ENCODE data around the gene CADPS.

DNA sequence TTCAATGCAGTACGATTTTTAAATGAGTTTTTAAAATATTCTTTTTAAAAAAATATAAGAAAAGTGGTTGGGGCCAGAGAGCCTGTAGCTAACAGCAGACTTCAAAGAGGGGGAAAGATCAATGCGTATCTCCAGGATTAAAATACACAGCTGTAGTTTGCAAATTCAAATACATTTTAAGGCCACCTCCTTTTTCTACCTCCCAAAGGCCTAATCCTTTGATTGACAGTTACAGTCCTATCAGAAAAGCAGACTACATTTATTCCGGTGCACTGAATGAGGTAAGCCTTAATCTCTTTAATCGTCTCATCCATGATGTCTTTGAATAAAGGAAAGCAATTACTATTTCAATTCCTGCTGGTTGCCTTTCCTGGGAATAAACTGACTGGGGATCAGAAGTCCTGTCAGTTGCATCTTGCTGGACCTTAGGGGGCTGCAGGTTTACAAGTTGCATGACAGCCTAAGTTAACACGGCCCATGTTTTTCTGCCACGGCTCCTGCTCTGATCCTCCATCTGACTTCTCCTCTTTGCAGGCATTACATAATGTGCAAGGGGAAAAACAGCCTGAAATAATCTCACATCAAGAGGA, 51.7 kb downstream of the CADPS start:
- TF ChIP-seq, protein P1, sequence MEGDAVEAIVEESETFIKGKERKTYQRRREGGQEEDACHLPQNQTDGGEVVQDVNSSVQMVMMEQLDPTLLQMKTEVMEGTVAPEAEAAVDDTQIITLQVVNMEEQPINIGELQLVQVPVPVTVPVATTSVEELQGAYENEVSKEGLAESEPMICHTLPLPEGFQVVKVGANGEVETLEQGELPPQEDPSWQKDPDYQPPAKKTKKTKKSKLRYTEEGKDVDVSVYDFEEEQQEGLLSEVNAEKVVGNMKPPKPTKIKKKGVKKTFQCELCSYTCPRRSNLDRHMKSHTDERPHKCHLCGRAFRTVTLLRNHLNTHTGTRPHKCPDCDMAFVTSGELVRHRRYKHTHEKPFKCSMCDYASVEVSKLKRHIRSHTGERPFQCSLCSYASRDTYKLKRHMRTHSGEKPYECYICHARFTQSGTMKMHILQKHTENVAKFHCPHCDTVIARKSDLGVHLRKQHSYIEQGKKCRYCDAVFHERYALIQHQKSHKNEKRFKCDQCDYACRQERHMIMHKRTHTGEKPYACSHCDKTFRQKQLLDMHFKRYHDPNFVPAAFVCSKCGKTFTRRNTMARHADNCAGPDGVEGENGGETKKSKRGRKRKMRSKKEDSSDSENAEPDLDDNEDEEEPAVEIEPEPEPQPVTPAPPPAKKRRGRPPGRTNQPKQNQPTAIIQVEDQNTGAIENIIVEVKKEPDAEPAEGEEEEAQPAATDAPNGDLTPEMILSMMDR (IDR thresholded peaks at IDR 0.05), result no peak
- TF ChIP-seq POLR2A (IDR thresholded peaks at IDR 0.05), result no peak
- no peak for TF ChIP-seq POLR2AphosphoS5 (IDR thresholded peaks at IDR 0.05)

All from sigmoid colon (tissue), 4 donors.